ENCODE measurements around the gene PLGRKT.
"Not testable (repeated sequence)": the region's sequence is repeated elsewhere in the genome, so short reads cannot be mapped to it uniquely, and the experiment has no call there.

The PLGRKT gene

DNA sequence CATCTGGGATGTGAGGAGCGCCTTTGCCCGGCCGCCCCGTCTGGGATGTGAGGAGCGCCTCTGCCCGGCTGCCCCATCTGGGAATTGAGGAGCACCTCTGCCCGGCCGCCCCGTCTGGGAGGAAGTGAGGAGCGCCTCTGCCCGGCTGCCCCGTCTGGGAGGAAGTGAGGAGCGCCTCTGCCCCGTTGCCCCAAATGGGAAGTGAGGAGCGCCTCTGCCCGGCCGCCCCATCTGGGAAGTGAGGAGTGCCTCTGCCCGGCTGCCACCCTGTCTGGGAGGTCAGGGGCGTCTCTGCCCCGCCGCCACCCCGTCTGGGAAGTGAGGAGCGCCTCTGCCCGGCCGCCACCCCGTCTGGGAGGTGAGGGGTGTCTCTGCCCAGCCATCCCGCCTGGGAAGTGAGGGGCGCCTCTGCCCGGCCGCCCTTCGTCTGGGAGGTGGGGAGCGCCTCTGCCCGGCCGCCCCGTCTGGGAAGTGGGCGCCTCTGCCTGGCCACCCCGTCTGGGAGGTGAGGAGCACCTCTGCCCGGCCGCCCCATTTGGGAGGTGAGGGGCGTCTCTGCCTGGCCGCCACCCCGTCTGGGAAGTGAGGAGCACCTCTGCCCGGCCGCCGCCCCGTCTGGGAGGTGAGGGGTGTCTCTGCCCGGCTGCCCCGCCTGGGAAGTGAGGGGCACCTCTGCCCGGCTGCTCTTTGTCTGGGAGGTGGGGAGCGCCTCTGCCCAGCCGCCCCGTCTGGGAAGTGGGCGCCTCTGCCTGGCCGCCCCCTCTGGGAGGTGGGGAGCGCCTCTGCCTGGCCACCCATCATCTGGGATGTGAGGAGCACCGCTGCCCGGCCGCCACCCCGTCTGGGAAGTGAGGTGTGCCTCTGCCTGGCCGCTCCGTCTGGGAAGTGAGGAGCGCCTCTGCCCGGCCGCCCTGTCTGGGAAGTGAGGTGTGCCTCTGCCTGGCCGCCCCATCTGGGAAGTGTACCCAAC, 3.6 kb downstream of the PLGRKT start:
- in situ Hi-C loops (cut with HindIII; ENCODE audit: low sequenced_read_pairs) = not testable (repeated sequence)

DNA sequence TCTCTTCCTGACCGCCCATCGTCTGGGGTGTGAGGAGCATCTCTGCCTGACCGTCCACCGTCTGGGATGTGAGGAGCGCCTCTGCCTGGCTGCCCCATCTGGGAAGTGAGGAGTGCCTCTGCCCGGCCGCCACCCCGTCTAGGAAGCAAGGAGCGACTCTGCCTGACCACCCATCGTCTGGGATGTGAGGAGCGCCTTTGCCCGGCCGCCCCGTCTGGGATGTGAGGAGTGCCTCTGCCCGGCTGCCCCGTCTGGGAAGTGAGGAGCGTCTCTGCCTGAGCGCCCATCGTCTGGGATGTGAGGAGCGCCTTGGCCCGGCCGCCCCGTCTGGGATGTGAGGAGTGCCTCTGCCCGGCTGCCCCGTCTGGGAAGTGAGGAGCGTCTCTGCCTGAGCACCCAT, 4.4 kb downstream of the PLGRKT start:
- in situ Hi-C loops (cut with HindIII; ENCODE audit: low sequenced_read_pairs) = not testable (repeated sequence)

DNA sequence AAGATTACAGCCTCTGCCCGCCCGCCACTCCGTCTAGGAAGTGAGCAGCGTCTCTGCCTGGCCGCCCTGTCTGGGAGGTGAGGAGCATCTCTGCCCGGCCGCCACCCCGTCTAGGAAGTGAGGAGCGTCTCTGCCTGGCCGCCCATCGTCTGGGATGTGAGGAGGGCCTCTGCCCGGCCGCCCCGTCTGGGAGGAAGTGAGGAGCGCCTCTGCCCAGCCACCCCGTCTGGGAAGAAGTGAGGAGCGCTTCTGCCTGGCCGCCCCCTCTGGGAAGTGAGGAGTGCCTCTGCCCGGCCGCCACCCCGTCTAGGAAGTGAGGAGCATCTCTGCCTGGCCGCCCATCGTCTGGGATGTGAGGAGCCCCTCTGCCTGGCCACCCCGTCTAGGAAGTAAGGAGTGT, 4.8 kb downstream of the PLGRKT start:
- in situ Hi-C loops (cut with HindIII; ENCODE audit: low sequenced_read_pairs) = not testable (repeated sequence)

DNA sequence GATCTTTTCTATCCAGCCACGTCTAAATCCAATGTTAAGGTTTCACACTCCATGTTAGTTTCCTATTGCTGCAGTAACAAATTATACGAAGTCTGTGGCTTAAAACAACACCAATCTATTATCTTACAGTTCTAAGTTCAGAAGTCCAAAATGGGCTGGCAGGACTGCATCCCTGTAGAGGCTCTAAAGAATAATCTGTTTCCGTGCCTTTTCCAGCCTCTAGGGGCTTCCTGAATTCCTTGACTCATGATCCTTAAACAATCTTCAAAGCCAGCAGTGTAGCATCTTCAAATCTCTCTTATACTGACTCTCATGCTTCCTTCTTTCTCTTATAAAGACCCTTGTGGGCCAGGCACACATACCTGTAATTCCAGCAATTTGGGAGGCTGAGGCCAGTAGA, 6.8 kb downstream of the PLGRKT start:
- in situ Hi-C loops (cut with HindIII; ENCODE audit: low sequenced_read_pairs) = no loop called here

DNA sequence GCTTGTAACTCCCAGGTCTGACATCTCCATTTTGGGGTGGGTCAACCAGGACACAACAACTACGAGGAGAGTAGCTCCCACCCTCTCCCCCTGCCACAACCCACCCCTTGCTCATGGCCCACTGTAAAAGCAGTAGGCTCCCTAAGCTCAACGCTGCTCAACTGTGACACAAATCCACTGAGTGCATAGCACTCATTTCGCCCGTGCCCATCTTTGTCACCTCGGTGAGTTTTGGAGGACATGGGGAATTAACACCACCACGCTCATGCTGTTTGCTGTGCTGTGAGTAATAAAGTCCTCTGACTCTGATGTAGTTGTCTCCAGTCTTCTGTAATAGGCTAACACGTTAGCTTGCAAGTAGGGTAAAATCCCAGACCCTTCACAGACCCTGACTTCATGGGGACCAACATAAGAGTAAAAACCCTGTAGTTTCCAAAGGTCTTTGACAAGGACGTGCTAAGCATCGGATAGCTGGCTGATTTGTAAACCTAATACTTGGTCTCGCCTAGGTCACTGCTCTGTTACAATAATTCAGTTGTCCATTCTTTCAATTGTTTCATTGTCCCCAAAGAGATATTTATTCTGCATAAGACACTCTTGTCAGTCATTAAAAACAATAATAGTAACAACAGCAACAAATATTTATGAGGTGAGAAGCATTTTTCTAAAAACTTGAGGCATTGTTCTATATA, 7.7 kb downstream of the PLGRKT start:
- in situ Hi-C loops (cut with HindIII; ENCODE audit: low sequenced_read_pairs) = no loop called here

DNA sequence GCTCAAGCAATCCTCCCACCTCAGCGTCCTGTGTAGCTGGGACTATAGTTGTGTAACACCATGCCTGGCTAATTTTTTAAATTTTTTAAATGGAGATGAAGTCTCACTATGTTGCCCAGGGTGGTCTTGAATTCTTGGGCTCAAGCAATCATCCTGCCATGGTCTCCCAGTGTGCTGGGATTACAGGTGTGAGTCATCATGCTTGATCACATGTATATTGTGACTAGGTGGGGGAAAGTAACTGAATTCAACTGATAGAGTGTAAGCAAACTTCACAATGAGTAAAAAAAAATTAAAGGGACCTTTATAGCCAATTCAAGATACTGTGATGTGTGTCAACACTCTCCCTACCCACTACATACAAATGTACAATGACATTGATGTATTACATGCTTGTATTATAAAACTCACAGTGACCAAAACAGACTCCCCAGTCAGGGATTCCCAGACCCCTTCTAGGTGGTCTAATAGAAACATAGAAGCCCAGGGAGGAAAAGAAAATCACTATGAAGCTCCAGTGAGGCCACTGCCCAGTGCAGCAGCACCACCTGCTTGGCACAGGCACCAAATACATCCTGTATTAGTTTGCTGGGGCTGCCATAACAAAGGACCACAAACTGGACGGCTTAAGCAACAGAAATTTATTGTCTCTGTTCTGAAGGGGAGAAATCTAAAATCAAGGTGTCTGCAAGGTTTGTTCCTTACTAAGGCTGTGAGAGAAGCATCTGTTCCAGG, 8.8 kb downstream of the PLGRKT start:
- in situ Hi-C loops (cut with HindIII; ENCODE audit: low sequenced_read_pairs) = no loop called here

DNA sequence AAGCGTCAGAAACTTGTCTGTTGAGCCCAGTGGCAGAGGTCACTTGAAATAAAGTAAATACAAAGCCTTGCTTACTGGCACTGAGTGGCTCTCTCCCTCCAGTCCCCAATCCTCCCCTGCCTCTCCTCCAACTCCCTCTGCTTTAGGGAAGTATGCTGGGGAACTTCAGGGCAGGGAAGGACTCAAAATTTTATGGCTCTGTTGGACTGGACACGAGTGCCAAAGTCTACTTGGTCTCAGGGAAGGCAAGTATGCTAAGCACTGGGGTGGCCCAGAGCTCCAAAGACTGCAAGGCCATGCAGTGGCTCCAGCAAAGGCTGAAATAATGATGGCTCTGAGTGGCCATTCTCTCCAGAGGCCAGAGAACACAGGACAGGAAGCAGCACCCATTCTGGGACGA, 9.6 kb downstream of the PLGRKT start:
- in situ Hi-C loops (cut with HindIII; ENCODE audit: low sequenced_read_pairs) = no loop called here

DNA sequence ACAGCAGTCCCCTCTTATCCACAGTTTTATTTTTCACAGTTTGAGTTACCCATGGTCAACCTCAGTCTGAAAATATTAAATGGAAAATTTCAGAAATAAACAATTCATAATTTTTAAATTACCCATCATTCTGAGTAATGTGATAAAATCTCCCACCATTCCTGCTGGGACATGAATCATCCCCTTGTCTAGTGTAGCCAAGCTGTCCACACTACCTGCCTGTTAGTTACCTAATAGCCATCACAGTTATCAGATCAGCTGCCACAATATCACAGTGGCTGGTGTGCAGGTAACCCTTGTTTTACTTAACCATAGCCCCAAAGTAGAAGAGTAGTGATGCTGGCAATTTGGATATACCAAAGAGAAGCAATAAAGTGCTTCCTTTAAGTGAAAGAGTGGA, 10.7 kb downstream of the PLGRKT start:
- in situ Hi-C loops (cut with HindIII; ENCODE audit: low sequenced_read_pairs) = no loop called here

DNA sequence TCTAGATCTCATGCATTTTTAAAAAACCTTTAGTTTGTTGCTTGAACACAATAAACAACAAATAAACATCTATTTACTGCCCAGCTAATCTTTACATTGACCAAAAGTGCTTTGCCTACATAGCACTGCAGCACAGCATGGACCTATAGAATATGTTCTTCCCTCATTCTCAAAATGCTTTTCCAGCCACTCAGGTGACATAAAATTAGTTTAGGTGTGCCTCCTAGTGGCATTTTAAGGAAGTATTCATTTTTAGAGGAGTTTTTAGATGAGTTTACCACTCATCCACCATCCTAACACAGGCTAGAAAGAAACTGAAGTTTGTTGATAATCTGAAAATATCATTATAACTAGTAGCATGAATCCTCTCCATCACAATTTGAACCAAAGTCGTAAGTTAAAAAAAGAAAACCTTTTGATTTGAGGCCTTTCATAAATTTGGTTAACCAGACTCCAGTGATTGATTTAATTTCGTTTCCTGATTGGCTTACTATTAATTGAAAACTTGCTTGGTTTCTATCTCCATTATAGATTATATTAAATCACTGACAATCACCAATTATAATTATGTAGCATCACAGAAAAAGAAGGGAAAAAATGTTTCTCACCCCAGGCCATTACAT, 12.6 kb downstream of the PLGRKT start:
- in situ Hi-C loops (cut with HindIII; ENCODE audit: low sequenced_read_pairs) = no loop called here

DNA sequence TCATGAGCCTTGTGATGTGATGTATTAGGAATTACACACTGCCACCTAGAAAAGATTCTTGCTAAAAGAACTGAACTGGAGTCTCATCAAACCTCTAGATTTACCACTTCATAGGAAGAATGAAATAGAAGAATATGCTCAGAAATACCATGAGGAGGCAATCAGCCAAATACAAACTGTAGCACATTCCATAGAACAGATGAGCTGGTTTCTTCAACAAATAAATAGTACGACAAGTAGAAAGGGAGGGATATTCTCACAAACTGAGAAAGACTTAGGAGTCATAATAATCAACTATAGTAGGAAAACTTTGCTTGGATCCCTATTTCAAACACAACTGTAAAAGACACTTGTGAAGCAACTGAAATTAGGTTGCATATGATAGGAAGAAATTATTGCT, 15.4 kb downstream of the PLGRKT start:
- in situ Hi-C loops (cut with HindIII; ENCODE audit: low sequenced_read_pairs) = no loop called here

DNA sequence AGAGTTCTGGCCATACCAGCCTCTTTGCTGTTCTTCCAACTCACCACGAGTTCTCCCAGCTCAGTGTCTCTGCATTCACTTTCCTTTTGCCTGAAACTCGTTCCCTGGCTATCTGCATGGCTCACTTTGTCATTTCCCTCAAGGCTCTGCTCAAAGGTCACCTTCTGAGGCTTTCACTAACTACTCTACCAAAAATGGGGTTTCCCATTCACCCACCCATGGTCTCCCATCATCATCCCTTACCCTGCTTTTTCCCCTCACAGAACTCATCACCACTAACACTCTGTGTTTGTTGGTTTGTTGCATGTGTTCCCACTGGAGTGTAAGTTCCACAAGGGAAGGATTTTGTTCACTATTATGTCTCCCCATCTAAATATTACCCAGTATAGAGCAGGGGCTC, 16.6 kb downstream of the PLGRKT start:
- in situ Hi-C loops (cut with HindIII; ENCODE audit: low sequenced_read_pairs) = no loop called here

DNA sequence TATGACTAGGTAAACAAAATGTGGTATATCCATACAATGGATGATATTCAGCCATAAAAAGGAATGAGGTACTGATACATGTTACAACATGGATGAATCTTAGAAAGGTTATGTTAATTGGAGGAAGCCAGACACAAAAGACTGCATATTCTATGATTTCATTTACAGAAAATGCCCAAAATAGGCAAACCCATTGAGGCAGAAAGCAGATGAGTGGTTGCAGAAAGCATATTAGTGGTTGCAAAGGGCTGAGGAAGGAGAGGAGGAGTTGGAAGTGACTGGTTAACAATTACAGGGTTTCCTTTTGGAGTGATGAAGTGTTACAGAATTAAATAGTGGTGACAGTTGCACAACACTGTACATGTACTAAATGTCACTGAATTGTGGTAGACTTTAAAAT, 17.7 kb downstream of the PLGRKT start:
- in situ Hi-C loops (cut with HindIII; ENCODE audit: low sequenced_read_pairs) = no loop called here

DNA sequence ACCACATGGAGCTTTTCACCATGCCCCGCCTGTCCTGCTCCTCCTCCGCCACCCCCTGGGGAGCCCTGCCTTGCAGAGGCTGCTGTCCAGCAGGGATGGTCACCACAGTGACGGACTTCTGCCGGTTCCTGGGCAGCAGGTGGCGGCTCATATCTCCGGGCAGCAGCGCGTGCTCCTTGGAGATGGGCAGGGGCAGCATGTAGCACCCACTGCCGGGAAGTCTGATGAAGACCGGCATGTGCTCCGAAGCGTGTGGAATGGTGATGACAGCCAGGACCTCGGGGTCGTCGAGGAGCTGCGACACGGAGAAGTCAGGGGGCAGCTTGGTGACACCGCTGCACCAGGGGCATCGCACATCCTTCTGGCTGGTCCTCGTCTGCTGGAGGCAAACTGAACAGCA, 19.2 kb downstream of the PLGRKT start:
- in situ Hi-C loops (cut with HindIII; ENCODE audit: low sequenced_read_pairs) = no loop called here

DNA sequence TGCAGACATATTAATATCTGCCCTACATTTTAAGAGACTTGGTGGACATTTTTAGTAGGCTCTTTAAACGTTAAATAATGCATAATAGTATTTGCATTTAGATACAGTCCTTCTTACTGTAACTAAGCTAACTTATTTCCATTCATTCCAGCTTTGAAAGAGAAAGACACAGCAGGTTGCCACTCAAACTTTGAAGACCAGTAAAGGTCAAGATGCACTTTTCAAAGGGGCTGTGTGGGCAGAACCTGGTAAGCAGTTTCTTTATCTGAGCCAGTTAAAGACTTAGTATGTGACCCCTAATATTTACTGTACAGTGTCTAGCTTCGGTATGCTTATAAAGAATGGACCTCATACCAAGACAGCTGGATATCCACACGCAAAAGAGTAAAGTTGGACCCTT, 20.8 kb downstream of the PLGRKT start:
- in situ Hi-C loops (cut with HindIII; ENCODE audit: low sequenced_read_pairs) = no loop called here

DNA sequence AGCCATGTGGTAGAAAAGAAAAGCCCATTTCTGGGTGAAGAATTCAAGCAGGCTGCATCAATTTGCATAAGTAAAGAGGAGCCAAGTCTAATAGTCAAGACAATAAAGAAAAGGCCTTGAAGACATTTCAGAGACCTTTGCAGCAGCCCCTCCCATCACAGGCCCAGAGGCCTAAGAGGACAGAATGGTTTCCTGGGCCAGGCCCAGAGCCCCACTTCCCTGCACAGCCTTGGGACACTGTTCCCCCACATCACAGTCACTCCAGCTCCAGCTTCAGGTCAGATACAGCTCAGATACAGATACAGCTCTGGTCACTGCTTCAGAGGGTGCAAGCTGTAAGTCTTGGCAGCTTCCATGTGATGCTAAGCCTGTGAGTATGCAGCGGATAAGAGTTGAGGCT, 29.1 kb downstream of the PLGRKT start:
- in situ Hi-C loops (cut with HindIII; ENCODE audit: low sequenced_read_pairs) = no loop called here

DNA sequence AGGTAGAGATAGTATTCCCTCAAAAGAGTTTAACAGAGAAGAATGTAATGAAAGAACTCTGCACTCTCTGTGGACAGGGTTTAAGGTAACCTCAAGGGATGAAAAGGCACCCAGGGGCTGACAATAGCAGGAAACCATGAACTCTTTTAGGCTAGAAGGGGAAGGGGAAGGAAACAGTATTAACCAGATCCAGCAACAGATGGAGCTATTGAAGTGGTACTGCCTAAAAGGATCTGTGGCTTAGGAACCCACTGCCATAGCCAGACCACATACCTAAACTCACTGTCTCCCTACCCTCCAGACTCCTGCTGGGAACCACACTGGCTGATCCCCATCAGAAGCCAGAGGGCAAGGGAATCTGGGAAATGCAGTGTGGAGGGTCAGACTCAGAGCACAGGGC, 35.5 kb downstream of the PLGRKT start:
- in situ Hi-C loops (cut with HindIII; ENCODE audit: low sequenced_read_pairs) = no loop called here

DNA sequence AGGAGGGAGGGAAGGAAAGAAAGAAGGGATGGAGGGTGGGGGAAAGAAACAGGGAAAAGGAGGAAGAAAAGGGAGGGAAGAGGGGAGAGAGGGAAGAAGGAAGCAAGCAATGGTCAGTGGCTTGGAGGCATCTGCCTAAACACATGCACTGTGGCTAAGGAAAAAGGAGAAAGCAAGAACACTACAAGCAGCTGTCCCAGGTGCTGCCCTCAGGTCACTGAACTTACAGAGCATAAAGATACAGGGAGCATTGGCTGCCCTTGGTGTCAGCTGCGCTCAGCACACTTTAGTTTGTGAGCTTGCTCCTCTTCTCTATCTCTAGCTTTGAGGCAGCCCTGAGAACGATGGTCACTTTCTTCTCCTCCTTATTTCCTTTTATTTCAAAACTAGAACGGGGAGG, 40.2 kb downstream of the PLGRKT start:
- in situ Hi-C loops (cut with HindIII; ENCODE audit: low sequenced_read_pairs) = not testable (repeated sequence)

DNA sequence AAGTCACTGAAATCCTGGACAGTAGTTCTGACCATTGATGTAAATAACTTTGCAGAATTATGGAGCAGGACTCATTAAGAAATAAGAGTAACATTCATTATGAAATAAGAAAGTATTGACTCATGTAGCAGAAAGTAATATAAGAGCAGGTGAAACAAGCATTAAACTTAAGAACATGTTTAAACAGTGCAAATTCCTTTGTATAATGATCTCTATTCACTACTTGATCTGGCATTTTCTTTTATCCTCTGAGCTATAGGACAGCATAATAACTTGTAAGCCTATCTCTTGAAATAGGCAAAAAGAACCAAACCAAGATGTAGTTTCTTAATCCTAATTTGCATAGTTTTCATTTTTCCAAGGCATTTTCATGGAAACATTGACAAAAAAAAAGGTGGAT, 42.3 kb downstream of the PLGRKT start:
- in situ Hi-C loops (cut with HindIII; ENCODE audit: low sequenced_read_pairs) = no loop called here

DNA sequence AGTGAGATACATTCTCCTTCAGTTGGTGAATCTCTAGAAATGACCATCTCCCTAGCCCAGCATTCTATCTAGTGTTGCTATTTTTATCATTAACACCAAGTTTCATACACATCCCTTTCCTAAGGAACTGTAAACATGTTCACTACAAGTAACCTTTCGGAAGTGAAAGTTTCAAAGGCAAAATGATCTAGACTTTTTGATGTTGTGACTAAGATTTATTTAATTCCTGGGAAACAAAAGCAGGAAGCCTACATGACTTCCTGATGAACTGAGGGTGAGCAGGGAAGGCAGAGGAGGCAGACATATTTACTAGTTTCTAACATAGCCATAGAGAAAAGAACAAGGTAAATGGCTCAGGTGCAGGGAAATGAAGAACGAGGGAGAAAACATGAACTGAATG, 43.7 kb downstream of the PLGRKT start:
- in situ Hi-C loops (cut with HindIII; ENCODE audit: low sequenced_read_pairs) = not testable (repeated sequence)

DNA sequence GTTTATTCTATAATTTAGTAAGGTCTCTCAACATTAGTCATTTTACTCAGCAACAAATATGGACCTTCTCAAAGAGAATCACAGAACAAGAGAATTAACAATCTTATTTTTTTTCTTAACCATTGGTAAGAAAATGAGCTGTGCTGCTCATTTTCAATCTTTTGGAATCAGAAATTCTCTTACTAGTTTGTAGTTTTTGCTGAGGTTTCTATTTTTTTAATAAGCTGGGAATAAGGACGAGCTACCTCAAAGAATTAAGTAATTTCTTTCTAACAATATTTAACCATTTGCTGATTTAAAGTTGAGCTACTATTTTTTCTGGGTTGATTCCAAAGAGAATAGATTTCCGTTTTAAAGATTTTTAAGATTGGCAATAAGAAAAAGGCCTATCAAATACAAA, 44.2 kb downstream of the PLGRKT start:
- in situ Hi-C loops (cut with HindIII; ENCODE audit: low sequenced_read_pairs) = no loop called here

DNA sequence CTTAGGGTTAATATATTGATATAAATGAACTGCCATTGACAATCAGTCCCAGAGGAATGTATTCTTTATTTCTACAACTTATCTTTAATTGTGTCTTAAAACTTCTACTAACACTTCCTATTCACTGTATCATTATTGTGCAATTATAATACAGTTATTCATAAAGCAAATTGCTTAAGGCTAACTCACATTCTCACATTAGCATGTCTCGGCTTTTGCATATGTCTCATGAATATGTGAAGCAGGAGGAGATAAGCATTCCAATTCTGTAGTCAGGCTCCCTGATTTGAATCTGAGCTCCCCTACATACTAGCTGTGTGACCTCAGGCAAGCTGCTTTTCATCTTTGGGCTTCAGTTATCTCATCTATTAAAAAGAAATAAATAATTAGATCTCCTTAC, 45.4 kb downstream of the PLGRKT start:
- in situ Hi-C loops (cut with HindIII; ENCODE audit: low sequenced_read_pairs) = no loop called here
